Endothelial cell of umbilical vein (primary cell): ENCODE measurements around the gene SCN7A. TPM values are rescaled to one million over a fixed set of nuclear protein-coding genes. Genes with fewer than 3 reads are reported as not detected.

Experiments used
- BruUV-seq: library from RNA; stranded (reverse); fragments of 400-500 nt; replicated peaks from 2 replicates; lab custom pipeline; 2021; lab: Mats Ljungman, UMichigan
- CTCF ChIA-PET: fragments of 300-600, 350-600 bp; sonication (Branson Sonifier 250); formaldehyde crosslinking; loops from one replicate; lab custom pipeline; 2021; ENCODE audit warnings: antibody characterized with exemption, inconsistent platforms; lab: Charles Lee
- POLR2A ChIA-PET: fragments of 300-600, 350-600 bp; sonication (Branson Sonifier 250); formaldehyde crosslinking; loops from one replicate; lab custom pipeline; 2021; ENCODE audit warnings: antibody characterized with exemption, inconsistent platforms; lab: Charles Lee
- DNase-seq: peaks from one replicate; pipeline ENCODE4 v3.0.0-alpha.2; 2011; ENCODE audit warnings: low read depth, low spot score
- FAIRE-seq: peaks from 2 replicates; lab custom pipeline; 2011; peaks lifted over from hg19 to GRCh38; lab: Jason Lieb, UNC
- H2AFZ ChIP-seq: 2 replicates; pipeline ENCODE4 v1.6.0; 2012; ENCODE audit warnings: low read depth, low read length, control low read depth, inconsistent platforms
- H3K27ac ChIP-seq: 2 replicates; pipeline ENCODE4 v1.5.1; 2011; ENCODE audit warnings: low read depth, mild to moderate bottlenecking, control low read depth, low read length, moderate library complexity; ENCODE audit not compliant: insufficient read depth
- H3K27me3 ChIP-seq, 2 experiments: 2 replicates each; pipeline versions ENCODE4 v1.6.0 to v1.6.1; 2011; ENCODE audit warnings: low read length in 2 of 2, mixed read lengths in 1 of 2; ENCODE audit not compliant: control insufficient read depth in 2 of 2, insufficient read depth in 2 of 2
- H3K36me3 ChIP-seq, 2 experiments: 2 replicates in 1 of 2; 3 replicates in 1 of 2; pipeline ENCODE4 v1.5.1; 2011; ENCODE audit warnings: low read length in 2 of 2, mild to moderate bottlenecking in 1 of 2, moderate library complexity in 1 of 2; ENCODE audit not compliant: control insufficient read depth in 2 of 2, insufficient read depth in 2 of 2; ENCODE audit errors: extremely low read depth in 1 of 2
- H3K4me1 ChIP-seq: 3 replicates; pipeline ENCODE4 v1.5.1; 2011; ENCODE audit warnings: mild to moderate bottlenecking, low read length; ENCODE audit not compliant: control insufficient read depth, insufficient read depth; ENCODE audit errors: extremely low read depth
- H3K4me2 ChIP-seq: 2 replicates; pipeline ENCODE4 v1.6.1; 2011; ENCODE audit warnings: low read length, control low read depth, mixed read lengths; ENCODE audit not compliant: insufficient read depth
- H3K4me3 ChIP-seq, 3 experiments: fragments of 200-600 bp in 1 of 3; sonication (generic), shearing (Covaris generic) in 1 of 3; replicated peaks in 1 of 3; 2 replicates each; pipeline ENCODE4 v1.5.1; 2011 to 2016; ENCODE audit warnings: control low read depth in 3 of 3, low read length in 3 of 3, mild to moderate bottlenecking in 2 of 3, inconsistent platforms in 1 of 3, low read depth in 1 of 3, moderate library complexity in 1 of 3; ENCODE audit not compliant: insufficient read depth in 1 of 3
- H3K79me2 ChIP-seq: 2 replicates; pipeline ENCODE4 v1.6.0; 2012; ENCODE audit warnings: low read length, inconsistent platforms; ENCODE audit not compliant: control insufficient read depth, insufficient read depth
- H3K9ac ChIP-seq: replicated peaks from 2 replicates; pipeline ENCODE3; 2011; ENCODE audit warnings: low read length, control low read depth; ENCODE audit not compliant: insufficient read depth; ENCODE audit errors: extremely low read depth
- H3K9me1 ChIP-seq: replicated peaks from 3 replicates; pipeline ENCODE4 v1.6.0; 2011; ENCODE audit warnings: mild to moderate bottlenecking, low read length; ENCODE audit not compliant: control insufficient read depth, insufficient read depth; ENCODE audit errors: extremely low read depth
- H3K9me3 ChIP-seq: replicated peaks from 2 replicates; pipeline ENCODE4 v1.5.1; 2012; ENCODE audit warnings: low read length, inconsistent platforms; ENCODE audit not compliant: control insufficient read depth, insufficient read depth
- H4K20me1 ChIP-seq: replicated peaks from 2 replicates; pipeline ENCODE3; 2011; ENCODE audit warnings: mild to moderate bottlenecking, low read length; ENCODE audit not compliant: control insufficient read depth, insufficient read depth; ENCODE audit errors: extremely low read depth
- EZH2 ChIP-seq: IDR thresholded peaks from 2 replicates; pipeline ENCODE4 v1.6.1; 2012; ENCODE audit warnings: borderline replicate concordance, low read depth, mild to moderate bottlenecking, moderate library complexity, low read length, inconsistent platforms; ENCODE audit not compliant: severe bottlenecking
- FOS ChIP-seq: IDR thresholded peaks from 2 replicates; pipeline ENCODE4 v1.6.1; 2011; ENCODE audit warnings: mild to moderate bottlenecking, low read length, moderate library complexity, borderline replicate concordance; ENCODE audit not compliant: insufficient read depth
- GATA2 ChIP-seq: IDR thresholded peaks from 2 replicates; pipeline ENCODE4 v1.7.0; 2011; ENCODE audit warnings: low read depth, mild to moderate bottlenecking, moderate library complexity, mixed read lengths, low read length; ENCODE audit not compliant: insufficient read length, insufficient read depth
- JUN ChIP-seq: IDR thresholded peaks from 2 replicates; pipeline ENCODE4 v1.6.1; 2011; ENCODE audit warnings: borderline replicate concordance, low read depth; ENCODE audit not compliant: insufficient read length, insufficient read depth
- MYC ChIP-seq: IDR thresholded peaks from one replicate; pipeline ENCODE4 v1.6.1; 2011; ENCODE audit warnings: mild to moderate bottlenecking, low read depth, low read length
- POLR2A ChIP-seq: IDR thresholded peaks from 2 replicates; pipeline ENCODE4 v1.6.1; 2012; ENCODE audit warnings: low read depth, mild to moderate bottlenecking, control low read depth, low read length
- POLR2AphosphoS5 ChIP-seq: IDR thresholded peaks from 2 replicates; pipeline ENCODE4 v1.6.1; 2012; ENCODE audit warnings: low read depth, mild to moderate bottlenecking, control low read depth, low read length, moderate library complexity; ENCODE audit not compliant: insufficient read depth
- dilution Hi-C: fragments of 300-500 bp; cut with MboI; formaldehyde crosslinking; loops from one replicate; pipeline ENCODE4 v1.15.0; 2019; ENCODE audit warnings: low sequenced_read_pairs; ENCODE audit not compliant: extremely low pct_ligation_motif_present
- intact Hi-C: fragments of 100-400 bp; cut with micrococcal nuclease; formaldehyde crosslinking; loops from one replicate; pipeline ENCODE4 v1.10.0; 2022
- polyA plus RNA-seq, 4 experiments: library from polyadenylated mRNA; depleted of rRNA in 3 of 4; stranded (reverse) in 3 of 4; unstranded in 1 of 4; fragments of >200 nt; gene quantifications; 2 replicates each; pipeline versions ENCODE4 v1.2.1 to v1.2.3, GENCODE V29; 2011 to 2012; ENCODE audit warnings: missing spikeins in 1 of 4
- total RNA-seq: library from RNA; stranded (reverse); gene quantifications from 2 replicates; pipeline ENCODE4 v1.2.3, GENCODE V29; 2021
- TF ChIP-seq, protein P1 (sequence below): IDR thresholded peaks from 2 replicates; pipeline ENCODE4 v1.6.1; 2011; ENCODE audit not compliant: insufficient read depth, insufficient read length
- TF ChIP-seq, protein P2 (sequence below), 2 donors: IDR thresholded peaks; 1 replicate in 1 of 2; 2 replicates in 1 of 2; pipeline ENCODE4 v1.5.1; 2011; ENCODE audit warnings: low read length in 2 of 2, mild to moderate bottlenecking in 2 of 2, moderate library complexity in 2 of 2, control low read depth in 1 of 2, inconsistent platforms in 1 of 2, low read depth in 1 of 2; ENCODE audit not compliant: insufficient read depth in 1 of 2; ENCODE audit errors: extremely low read depth in 1 of 2

Gene SCN7A
- total and polyA plus RNA-seq, 2 donors (not counting 3 experiments of a cell fraction or from before 2014, with no cell fraction given): not detected

DNA sequence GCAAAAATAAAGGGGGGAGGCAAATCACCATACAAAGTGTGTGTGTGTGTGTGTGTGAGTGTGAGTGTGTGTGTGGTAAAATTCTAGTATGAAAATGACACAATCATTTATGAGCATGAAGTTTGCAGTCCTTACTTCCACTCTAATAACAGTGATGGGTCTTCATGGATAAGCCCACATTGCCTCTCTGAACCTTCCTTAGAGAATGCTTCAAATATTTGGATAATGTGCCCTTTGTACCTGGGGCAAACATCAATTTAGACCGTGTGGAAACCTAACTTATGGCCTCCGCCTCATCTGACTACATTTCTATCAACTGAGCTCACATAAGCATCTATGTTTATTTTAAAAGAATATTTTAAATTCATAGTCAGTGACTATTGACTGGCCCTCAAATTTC, 122.0 kb downstream of the SCN7A start:
- DNase-seq: no peak
- H3K9me3 ChIP-seq: no peaks in the 10 kb centered on the region
- no peaks in the 10 kb centered on the region for H4K20me1 ChIP-seq
- peaks cover 10% of the 10 kb centered on the region for H3K4me1 ChIP-seq
- TF ChIP-seq POLR2AphosphoS5: no peak
- no peak for TF ChIP-seq EZH2
- no peak for TF ChIP-seq MYC
- TF ChIP-seq, protein P1, sequence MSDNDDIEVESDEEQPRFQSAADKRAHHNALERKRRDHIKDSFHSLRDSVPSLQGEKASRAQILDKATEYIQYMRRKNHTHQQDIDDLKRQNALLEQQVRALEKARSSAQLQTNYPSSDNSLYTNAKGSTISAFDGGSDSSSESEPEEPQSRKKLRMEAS: no peak
- TF ChIP-seq, protein P2, sequence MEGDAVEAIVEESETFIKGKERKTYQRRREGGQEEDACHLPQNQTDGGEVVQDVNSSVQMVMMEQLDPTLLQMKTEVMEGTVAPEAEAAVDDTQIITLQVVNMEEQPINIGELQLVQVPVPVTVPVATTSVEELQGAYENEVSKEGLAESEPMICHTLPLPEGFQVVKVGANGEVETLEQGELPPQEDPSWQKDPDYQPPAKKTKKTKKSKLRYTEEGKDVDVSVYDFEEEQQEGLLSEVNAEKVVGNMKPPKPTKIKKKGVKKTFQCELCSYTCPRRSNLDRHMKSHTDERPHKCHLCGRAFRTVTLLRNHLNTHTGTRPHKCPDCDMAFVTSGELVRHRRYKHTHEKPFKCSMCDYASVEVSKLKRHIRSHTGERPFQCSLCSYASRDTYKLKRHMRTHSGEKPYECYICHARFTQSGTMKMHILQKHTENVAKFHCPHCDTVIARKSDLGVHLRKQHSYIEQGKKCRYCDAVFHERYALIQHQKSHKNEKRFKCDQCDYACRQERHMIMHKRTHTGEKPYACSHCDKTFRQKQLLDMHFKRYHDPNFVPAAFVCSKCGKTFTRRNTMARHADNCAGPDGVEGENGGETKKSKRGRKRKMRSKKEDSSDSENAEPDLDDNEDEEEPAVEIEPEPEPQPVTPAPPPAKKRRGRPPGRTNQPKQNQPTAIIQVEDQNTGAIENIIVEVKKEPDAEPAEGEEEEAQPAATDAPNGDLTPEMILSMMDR (IDR thresholded peaks at IDR 0.05; ENCODE audit: extremely low read depth in 1 of 2, insufficient read depth in 1 of 2, low read depth in 1 of 2, low read length in 2 of 2): no peak
- TF ChIP-seq FOS: no peak
- no peak for TF ChIP-seq POLR2A
- no peak for TF ChIP-seq GATA2
- TF ChIP-seq JUN: no peak
- dilution Hi-C loops: no loop called here
- H3K79me2 ChIP-seq: no peaks in the 10 kb centered on the region
- intact Hi-C loops: no loop called here
- BruUV-seq: no TSS peak
- H3K9ac ChIP-seq: no peak overlapping the region
- no peaks in the 10 kb centered on the region for H3K9me1 ChIP-seq
- peaks cover 0 to under 1% of the 10 kb centered on the region in 2 experiments for H3K27me3 ChIP-seq
- H3K4me3 ChIP-seq: no peak overlapping the region
- H2AFZ ChIP-seq: no peak overlapping the region
- FAIRE-seq: no peak
- H3K4me2 ChIP-seq: no peak overlapping the region
- CTCF ChIA-PET: interaction anchor here (2.4 kb wide), 1 partner anchor 11 kb away, joined by 6 read pairs; no protein-coding TSS in a partner anchor
- H3K27ac ChIP-seq: no peak overlapping the region
- no peaks in the 10 kb centered on the region for H3K36me3 ChIP-seq
- POLR2A ChIA-PET: no interaction called here
